Measurements from ENCODE around the gene GREM1.

The GREM1 gene

DNA sequence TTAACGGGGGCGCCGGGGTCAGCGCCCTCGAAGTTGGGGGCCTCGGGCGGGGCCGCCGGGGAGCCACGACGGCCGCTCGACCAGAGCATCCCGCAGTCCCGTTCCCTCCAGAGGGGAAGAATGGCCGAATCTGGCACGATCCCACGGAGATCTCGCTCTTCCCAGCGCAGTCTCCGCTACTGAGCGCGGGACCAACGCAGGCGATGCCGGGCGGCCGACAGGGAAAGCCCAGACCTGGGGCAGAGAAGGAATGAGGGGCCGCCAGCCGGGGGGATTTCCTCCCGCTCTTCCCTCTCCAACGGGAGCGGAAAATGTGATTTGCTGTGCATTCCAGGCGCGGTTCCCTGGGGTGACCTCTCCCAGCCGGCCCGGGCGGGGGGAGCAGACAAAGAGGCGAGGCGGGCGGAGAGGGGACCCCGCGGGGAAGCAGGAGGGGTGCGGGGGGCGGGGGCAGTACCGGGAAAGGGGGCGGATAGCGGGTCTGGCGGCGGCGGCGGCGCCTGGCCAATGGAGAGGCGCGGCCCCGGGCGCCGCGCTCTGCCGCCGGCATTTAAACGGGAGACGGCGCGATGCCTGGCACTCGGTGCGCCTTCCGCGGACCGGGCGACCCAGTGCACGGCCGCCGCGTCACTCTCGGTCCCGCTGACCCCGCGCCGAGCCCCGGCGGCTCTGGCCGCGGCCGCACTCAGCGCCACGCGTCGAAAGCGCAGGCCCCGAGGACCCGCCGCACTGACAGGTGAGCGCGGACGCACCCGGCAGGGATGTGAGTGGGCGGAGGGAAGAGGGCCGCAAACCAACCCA is at the start of gene GREM1:
GREM1 (plus strand) TSS at position 579 of the 801 bp plus-strand sequence. CDS start 12,687 bp downstream, outside the sequence.
- no peak for DNase-seq (ENCODE audit: low spot score)
- ChIA-PET CTCF (no interaction called here), POLR2A (ENCODE audit: low non-redundant PET) (no interaction called here)
- TF ChIP-seq, protein P1, sequence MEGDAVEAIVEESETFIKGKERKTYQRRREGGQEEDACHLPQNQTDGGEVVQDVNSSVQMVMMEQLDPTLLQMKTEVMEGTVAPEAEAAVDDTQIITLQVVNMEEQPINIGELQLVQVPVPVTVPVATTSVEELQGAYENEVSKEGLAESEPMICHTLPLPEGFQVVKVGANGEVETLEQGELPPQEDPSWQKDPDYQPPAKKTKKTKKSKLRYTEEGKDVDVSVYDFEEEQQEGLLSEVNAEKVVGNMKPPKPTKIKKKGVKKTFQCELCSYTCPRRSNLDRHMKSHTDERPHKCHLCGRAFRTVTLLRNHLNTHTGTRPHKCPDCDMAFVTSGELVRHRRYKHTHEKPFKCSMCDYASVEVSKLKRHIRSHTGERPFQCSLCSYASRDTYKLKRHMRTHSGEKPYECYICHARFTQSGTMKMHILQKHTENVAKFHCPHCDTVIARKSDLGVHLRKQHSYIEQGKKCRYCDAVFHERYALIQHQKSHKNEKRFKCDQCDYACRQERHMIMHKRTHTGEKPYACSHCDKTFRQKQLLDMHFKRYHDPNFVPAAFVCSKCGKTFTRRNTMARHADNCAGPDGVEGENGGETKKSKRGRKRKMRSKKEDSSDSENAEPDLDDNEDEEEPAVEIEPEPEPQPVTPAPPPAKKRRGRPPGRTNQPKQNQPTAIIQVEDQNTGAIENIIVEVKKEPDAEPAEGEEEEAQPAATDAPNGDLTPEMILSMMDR (conservative IDR thresholded peaks at IDR 0.05; ENCODE audit: low read depth): no peak
- H3K27ac ChIP-seq: no peak within 1 kb of the TSS

GRCh38 chr15:32668942-32669341 is 48.9 kb upstream of the GREM1 start:
- CTCF ChIA-PET: interaction anchor here (0.6 kb wide), 1 partner anchor 154 kb away, joined by 4 read pairs; no protein-coding TSS in a partner anchor
- POLR2A ChIA-PET (ENCODE audit: low non-redundant PET): no interaction called here
- DNase-seq (ENCODE audit: low spot score): no peak

DNA sequence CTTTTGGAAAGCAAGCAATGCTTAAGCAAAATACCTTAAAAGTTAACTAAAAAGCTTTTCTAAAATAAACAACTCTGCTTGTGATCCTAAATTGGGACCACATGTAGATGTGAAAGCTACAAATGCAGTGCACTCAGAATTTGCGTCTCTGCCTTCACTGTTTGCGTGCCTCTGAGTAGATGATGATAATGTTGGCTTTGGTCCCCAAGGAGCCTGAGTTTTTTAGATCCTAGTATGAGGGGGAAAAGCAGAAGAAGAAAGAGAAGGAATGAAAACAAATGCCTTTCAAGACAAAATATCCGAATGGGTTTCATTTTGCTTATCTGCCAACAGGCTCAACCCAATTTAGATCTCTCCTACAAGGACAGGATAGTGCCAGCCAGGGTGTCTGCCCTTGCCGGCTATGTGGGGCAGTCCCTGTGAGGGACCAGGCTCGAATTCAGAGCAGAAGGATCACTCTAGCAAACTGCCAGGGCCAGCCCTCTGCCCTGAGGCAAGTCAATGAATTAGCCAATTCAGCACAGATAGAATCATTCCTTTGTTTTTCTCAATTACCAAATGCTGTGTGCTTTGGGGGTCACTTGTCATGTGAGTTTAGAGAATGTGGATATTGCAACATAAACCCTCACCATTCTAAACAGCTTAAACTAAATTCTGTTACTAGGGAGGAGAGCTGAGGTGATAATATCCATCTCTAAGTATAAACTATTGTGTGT is 47.8 kb upstream of the GREM1 start:
- no peak for DNase-seq (ENCODE audit: low spot score)
- POLR2A ChIA-PET (ENCODE audit: low non-redundant PET): interaction anchor here (0.6 kb wide), 1 partner anchor 54 kb away, joined by 4 read pairs; no protein-coding TSS in a partner anchor
- TF ChIP-seq, protein P1 (conservative IDR thresholded peaks at IDR 0.05; ENCODE audit: low read depth): no peak
- H3K27ac ChIP-seq: no peak overlapping the region
- CTCF ChIA-PET: interaction anchor here (1.6 kb wide), 1 partner anchor 8 kb away, joined by 6 read pairs; no protein-coding TSS in a partner anchor

More at GRCh38 chr15:32668942-32669341, 48.9 kb upstream of the GREM1 start:
- TF ChIP-seq, protein P1 (conservative IDR thresholded peaks at IDR 0.05; ENCODE audit: low read depth): no peak
- no peak overlapping the region for H3K27ac ChIP-seq

DNA sequence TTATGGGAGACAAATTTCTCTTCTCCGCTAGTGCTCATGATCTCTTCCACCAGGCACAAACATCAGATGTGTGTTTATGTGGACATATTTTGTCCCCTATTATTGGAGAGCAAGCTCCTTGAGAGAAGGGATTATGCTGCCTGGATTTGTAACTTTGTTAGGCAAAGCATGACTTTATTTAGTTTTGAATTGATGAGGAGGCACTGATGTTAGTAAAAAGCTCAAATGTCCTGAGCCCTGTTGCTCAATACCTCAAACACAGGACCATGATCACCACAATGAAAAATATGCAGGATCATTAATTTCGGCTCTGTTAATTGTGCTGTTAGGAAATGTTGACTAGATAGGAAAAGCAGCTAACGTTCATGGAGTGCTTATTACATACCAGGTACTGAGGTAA is 47.2 kb upstream of the GREM1 start:
- CTCF ChIA-PET: interaction anchor here (1.6 kb wide), 1 partner anchor 8 kb away, joined by 6 read pairs; no protein-coding TSS in a partner anchor
- TF ChIP-seq, protein P1 (conservative IDR thresholded peaks at IDR 0.05; ENCODE audit: low read depth): no peak
- no peak for DNase-seq (ENCODE audit: low spot score)
- POLR2A ChIA-PET (ENCODE audit: low non-redundant PET): interaction anchor here (0.6 kb wide), 1 partner anchor 53 kb away, joined by 4 read pairs; no protein-coding TSS in a partner anchor
- no peak overlapping the region for H3K27ac ChIP-seq

GRCh38 chr15:32671339-32672325 is 46.2 kb upstream of the GREM1 start:
- no peak overlapping the region for H3K27ac ChIP-seq
- TF ChIP-seq, protein P1 (conservative IDR thresholded peaks at IDR 0.05; ENCODE audit: low read depth): no peak
- POLR2A ChIA-PET (ENCODE audit: low non-redundant PET): no interaction called here
- no peak for DNase-seq (ENCODE audit: low spot score)
- CTCF ChIA-PET: interaction anchor here (1.6 kb wide), 1 partner anchor 9 kb away, joined by 6 read pairs; no protein-coding TSS in a partner anchor

Data from RWPE1 (cell line).